Dendritic cell treated with granulocyte-macrophage colony-stimulating factor and Interleukin-4, amounts not matched to agents 40 ng/mL and 50 ng/mL, for 4 days (primary cell): ENCODE data around the gene MYO9A.

Experiments
- H3K27ac Mint-ChIP-seq: one replicate; pipeline ENCODE4 v1.8.0; 2022; ENCODE audit warnings: mild to moderate bottlenecking, mixed read lengths
- H3K27me3 Mint-ChIP-seq: one replicate; pipeline ENCODE4 v1.8.0; 2022; ENCODE audit warnings: mild to moderate bottlenecking, mixed read lengths
- H3K36me3 Mint-ChIP-seq: one replicate; pipeline ENCODE4 v1.8.0; 2022; ENCODE audit warnings: low read depth, mixed read lengths
- H3K4me1 Mint-ChIP-seq: one replicate; pipeline ENCODE4 v1.8.0; 2022; ENCODE audit warnings: low read depth, mixed read lengths
- H3K4me3 Mint-ChIP-seq: one replicate; pipeline ENCODE4 v1.8.0; 2022; ENCODE audit warnings: mild to moderate bottlenecking, moderate library complexity, mixed read lengths
- H3K9me3 Mint-ChIP-seq: one replicate; pipeline ENCODE4 v1.8.0; 2022; ENCODE audit warnings: mixed read lengths
- intact Hi-C: fragments of 100-400 bp; cut with micrococcal nuclease; formaldehyde crosslinking; loops from one replicate; pipeline ENCODE4 v1.15.0; 2022

MYO9A gene

DNA sequence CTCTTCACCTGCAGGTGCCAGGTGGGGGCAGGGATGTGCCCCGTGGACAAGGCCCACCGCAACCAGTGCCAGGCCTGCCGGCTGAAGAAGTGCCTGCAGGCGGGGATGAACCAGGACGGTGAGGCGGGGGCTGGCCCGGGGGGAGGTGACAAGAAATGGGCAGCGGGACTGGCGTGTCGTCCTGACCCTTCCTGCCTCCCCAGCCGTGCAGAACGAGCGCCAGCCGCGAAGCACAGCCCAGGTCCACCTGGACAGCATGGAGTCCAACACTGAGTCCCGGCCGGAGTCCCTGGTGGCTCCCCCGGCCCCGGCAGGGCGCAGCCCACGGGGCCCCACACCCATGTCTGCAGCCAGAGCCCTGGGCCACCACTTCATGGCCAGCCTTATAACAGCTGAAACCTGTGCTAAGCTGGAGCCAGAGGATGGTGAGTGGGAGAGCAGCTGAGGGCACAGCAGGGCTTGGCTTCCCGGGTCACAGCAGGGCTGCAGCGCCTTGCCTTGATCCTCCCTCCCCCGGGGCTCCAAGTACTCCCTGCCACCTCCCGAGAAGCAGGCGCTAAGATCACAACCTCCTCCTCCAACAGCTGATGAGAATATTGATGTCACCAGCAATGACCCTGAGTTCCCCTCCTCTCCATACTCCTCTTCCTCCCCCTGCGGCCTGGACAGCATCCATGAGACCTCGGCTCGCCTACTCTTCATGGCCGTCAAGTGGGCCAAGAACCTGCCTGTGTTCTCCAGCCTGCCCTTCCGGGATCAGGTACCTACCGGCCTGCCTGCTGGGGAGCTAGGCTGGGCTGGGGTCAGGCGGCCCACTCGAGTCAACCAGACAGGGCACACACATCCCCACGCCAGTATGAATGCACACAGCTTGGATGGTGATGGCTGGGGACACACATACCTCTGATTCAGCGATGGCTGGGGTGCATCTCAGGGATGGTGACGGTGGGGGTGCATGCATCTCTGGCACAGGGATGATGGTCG, 305.9 kb downstream of the MYO9A start:
- Mint-ChIP-seq H3K27me3 (no peaks in the 10 kb centered on the region), H3K4me3 (no peak overlapping the region), H3K27ac (no peak overlapping the region), H3K9me3 (no peaks in the 10 kb centered on the region), H3K4me1 (no peaks in the 10 kb centered on the region), H3K36me3 (no peaks in the 10 kb centered on the region)
- intact Hi-C loops, result no loop called here

- no peak overlapping the region for H3K4me3 Mint-ChIP-seq
- H3K4me1 Mint-ChIP-seq, result no peaks in the 10 kb centered on the region
- H3K27ac Mint-ChIP-seq, result no peak overlapping the region
- intact Hi-C loops, result no loop called here
- H3K27me3 Mint-ChIP-seq, result no peaks in the 10 kb centered on the region
- no peaks in the 10 kb centered on the region for H3K36me3 Mint-ChIP-seq
- H3K9me3 Mint-ChIP-seq, result no peaks in the 10 kb centered on the region
Observed at GRCh38 chr15:71811036-71811736, 306.8 kb downstream of the MYO9A start.

DNA sequence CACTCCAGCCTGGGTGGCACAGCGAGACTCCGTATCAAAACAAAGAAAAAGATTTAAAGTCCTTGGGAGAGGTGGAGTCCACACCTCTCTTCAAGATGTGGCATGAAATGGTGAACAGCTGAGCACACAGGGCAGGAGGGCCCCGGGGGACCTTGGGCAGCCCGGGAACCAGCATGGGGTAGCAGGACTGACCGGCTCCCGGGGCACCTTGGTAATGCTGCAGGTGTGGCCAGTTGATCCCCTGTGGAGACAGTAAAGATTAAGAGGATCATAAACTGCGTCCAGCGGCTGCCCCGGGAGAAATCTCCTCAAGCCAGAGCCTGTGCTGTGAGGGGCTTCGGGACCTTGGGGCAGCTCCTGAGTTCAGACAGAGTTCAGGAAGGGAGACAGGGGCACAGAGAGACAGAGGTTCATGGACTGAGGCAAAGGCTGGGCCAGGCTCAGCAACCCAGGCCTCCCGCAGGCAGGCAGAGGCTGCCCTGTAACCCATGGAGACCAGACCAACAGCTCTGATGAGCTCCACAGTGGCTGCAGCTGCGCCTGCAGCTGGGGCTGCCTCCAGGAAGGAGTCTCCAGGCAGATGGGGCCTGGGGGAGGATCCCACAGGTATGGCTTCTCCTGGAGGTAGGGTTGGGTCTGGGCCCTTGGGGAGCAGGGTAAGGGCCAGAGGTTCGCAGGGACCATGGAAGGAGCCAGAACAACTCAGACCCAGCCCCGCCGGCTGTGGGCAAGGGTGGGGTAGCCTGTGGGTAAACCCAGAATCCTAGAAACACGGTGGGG, 307.5 kb downstream of the MYO9A start, which contains the start of gene NR2E3:
TSS of gene NR2E3 (plus strand) at position 299 of the 780 bp plus-strand sequence. CDS start at position 489, 190 bp downstream.
- no peaks in the 10 kb centered on the region for H3K4me1 Mint-ChIP-seq
- H3K9me3 Mint-ChIP-seq, result no peaks in the 10 kb centered on the region
- H3K4me3 Mint-ChIP-seq, result no peak within 1 kb of the TSS
- H3K27me3 Mint-ChIP-seq, result no peaks in the 10 kb centered on the region
- intact Hi-C loops, result no loop called here
- no peak within 1 kb of the TSS for H3K27ac Mint-ChIP-seq
- no peaks in the 10 kb centered on the region for H3K36me3 Mint-ChIP-seq

DNA sequence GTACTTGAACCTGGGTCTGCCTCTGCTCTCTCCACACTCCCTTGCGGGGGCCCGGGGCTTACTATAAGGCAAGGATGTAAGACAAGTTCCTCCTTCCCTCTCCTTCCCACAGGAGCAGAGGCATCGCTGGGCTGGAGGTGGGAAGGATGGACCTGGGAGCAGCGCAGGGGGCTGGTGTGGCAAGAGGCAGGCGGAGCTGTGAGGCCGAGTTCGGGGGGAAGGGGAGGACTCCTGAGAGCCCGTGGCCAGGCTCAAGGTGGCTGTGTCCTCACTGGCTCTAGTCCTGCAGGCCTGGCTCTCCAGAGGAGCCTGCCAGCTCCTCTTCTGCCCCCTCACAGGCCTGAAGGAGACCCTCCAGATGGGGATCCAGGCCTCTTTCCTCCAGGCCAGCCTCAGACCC, 308.6 kb downstream of the MYO9A start:
- Mint-ChIP-seq H3K27me3 (peaks cover 1% of the 10 kb centered on the region), H3K27ac (no peak overlapping the region), H3K9me3 (no peaks in the 10 kb centered on the region), H3K4me1 (no peaks in the 10 kb centered on the region), H3K4me3 (no peak overlapping the region), H3K36me3 (no peaks in the 10 kb centered on the region)
- intact Hi-C loops, result no loop called here

- no peaks in the 10 kb centered on the region for H3K36me3 Mint-ChIP-seq
- no peaks in the 10 kb centered on the region for H3K9me3 Mint-ChIP-seq
- peaks cover 1% of the 10 kb centered on the region for H3K27me3 Mint-ChIP-seq
- no peak overlapping the region for H3K4me3 Mint-ChIP-seq
- no peaks in the 10 kb centered on the region for H3K4me1 Mint-ChIP-seq
- H3K27ac Mint-ChIP-seq, result no peak overlapping the region
- intact Hi-C loops, result no loop called here
Observed at GRCh38 chr15:71808311-71809020, 309.5 kb downstream of the MYO9A start.

DNA sequence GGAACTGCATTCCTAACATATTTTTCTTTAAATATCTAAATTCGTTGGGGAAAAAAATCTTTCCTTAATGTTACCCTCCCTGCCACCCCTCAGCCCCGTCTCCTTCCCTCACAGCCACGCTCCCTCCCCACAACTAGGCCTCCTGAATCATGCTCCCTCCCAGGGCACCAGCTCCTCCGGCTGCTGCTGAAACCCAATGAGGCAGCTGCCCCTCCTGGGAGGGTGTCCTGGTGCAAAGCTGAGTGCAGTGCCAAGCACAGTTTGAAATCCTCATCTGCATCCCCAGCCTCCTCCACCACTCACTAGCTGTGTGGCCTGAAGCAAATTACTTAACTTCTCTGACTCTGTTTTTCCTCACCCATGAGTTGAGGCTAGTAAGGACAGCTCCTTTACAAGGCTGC, 310.3 kb downstream of the MYO9A start:
- H3K36me3 Mint-ChIP-seq, result no peaks in the 10 kb centered on the region
- H3K4me3 Mint-ChIP-seq, result no peak overlapping the region
- no peaks in the 10 kb centered on the region for H3K9me3 Mint-ChIP-seq
- H3K4me1 Mint-ChIP-seq, result no peaks in the 10 kb centered on the region
- H3K27ac Mint-ChIP-seq, result no peak overlapping the region
- intact Hi-C loops, result no loop called here
- peaks cover 3% of the 10 kb centered on the region for H3K27me3 Mint-ChIP-seq

DNA sequence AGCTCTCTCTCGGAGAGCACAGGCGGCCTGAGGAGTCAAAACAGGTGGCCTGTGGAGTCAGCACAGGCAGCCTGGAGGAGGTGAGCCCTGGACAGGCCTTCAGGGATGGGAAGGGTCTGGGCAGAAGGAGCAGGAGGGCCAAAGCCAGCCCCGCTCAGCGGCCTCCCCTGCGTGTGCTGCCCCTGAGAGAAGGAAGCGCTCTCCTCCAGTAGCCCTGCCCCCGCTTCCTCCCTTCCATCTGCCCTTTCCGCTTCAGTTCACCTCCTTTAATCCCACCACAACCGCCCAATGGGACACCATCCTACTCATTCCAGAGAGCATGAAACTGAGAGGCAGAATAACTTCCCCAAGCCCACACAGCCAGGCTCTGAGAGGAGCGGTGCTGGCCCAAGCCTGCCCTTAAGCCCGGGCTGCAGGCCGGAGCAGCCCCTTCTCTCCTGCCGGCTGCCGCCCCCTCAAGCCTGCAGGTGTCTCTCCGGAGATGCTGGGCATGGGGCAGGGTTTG, 310.8 kb downstream of the MYO9A start:
- no peaks in the 10 kb centered on the region for H3K36me3 Mint-ChIP-seq
- no peak overlapping the region for H3K27ac Mint-ChIP-seq
- no peaks in the 10 kb centered on the region for H3K4me1 Mint-ChIP-seq
- intact Hi-C loops, result no loop called here
- H3K4me3 Mint-ChIP-seq, result no peak overlapping the region
- H3K9me3 Mint-ChIP-seq, result no peaks in the 10 kb centered on the region
- H3K27me3 Mint-ChIP-seq, result peaks cover 5% of the 10 kb centered on the region

DNA sequence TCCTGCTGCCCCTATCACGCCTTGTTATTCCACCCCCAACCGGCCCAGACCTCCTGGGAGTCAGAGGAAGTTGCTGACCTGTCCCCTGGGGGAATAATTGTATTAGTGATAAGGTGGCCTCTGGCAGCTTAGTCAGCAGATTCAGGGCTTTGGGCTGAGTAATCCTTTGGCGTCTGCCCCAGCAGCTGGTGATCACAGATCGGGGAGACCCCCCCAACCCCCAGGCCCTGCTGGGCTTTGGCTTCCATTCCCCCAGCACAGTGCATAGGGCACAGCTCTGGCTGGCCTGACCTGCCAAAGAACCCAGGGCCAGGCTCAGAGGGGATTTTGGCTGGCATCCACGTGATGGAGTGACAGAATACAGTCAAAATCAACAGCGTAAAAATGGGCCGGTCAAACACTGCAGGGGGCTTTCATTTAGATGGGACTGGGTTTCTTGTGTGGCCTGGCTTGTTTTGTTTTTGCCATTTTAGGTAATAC, 311.5 kb downstream of the MYO9A start:
- Mint-ChIP-seq H3K4me3 (no peak overlapping the region), H3K36me3 (no peaks in the 10 kb centered on the region), H3K4me1 (no peaks in the 10 kb centered on the region), H3K27me3 (peaks cover 5% of the 10 kb centered on the region), H3K27ac (no peak overlapping the region), H3K9me3 (no peaks in the 10 kb centered on the region)
- intact Hi-C loops, result no loop called here

GRCh38 chr15:71804695-71805470, 313.1 kb downstream of the MYO9A start:
- intact Hi-C loops, result no loop called here
- H3K27me3 Mint-ChIP-seq, result peaks cover 8% of the 10 kb centered on the region
- H3K4me3 Mint-ChIP-seq, result no peak overlapping the region
- H3K36me3 Mint-ChIP-seq, result no peaks in the 10 kb centered on the region
- no peaks in the 10 kb centered on the region for H3K4me1 Mint-ChIP-seq
- H3K27ac Mint-ChIP-seq, result no peak overlapping the region
- H3K9me3 Mint-ChIP-seq, result no peaks in the 10 kb centered on the region

DNA sequence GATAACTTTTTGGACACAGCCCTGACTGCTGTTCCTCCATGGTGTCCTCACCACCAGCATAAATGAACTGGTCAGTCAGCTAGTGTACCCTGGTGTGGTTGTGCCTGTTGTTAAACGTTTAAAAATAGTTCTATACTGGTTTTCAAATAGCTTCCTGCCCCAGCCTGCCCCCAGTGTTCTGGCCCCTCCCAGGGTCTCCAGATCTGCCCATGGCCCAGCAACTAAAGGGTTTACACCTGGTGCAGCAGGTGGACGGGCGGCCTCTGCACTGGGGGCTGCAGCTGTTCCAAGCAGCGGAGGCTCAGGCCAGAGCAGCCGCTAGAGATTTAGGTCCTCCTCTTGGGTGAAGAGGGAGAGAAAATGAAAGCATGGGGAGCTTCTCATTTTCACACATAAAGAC, 313.7 kb downstream of the MYO9A start:
- intact Hi-C loops, result no loop called here
- Mint-ChIP-seq H3K4me1 (no peaks in the 10 kb centered on the region), H3K27ac (no peak overlapping the region), H3K36me3 (no peaks in the 10 kb centered on the region), H3K9me3 (no peaks in the 10 kb centered on the region), H3K27me3 (peaks cover 8% of the 10 kb centered on the region), H3K4me3 (no peak overlapping the region)

DNA sequence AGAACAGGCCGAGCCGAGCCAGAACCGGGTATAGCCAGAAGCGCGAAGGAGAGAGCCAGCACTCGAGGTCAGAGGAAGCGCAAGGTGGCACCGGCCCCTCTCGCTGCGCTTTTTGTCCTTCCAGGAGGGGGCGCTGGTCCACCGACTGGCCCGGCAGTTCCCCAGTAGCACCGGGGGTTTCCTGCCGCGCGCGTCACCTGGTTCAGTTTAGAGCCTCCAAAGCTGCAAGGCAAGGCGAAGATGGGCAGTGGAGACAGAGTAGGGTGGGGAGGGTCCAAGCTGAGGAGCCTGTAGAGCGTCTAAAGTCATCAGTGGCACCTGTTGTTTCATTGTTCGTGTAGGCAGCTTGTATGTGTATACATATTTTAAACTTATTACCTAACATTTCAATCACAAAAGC, 315.2 kb downstream of the MYO9A start:
- Mint-ChIP-seq H3K27me3 (peaks cover 8% of the 10 kb centered on the region), H3K27ac (no peak overlapping the region), H3K4me1 (no peaks in the 10 kb centered on the region), H3K4me3 (no peak overlapping the region), H3K9me3 (no peaks in the 10 kb centered on the region), H3K36me3 (no peaks in the 10 kb centered on the region)
- intact Hi-C loops, result no loop called here

DNA sequence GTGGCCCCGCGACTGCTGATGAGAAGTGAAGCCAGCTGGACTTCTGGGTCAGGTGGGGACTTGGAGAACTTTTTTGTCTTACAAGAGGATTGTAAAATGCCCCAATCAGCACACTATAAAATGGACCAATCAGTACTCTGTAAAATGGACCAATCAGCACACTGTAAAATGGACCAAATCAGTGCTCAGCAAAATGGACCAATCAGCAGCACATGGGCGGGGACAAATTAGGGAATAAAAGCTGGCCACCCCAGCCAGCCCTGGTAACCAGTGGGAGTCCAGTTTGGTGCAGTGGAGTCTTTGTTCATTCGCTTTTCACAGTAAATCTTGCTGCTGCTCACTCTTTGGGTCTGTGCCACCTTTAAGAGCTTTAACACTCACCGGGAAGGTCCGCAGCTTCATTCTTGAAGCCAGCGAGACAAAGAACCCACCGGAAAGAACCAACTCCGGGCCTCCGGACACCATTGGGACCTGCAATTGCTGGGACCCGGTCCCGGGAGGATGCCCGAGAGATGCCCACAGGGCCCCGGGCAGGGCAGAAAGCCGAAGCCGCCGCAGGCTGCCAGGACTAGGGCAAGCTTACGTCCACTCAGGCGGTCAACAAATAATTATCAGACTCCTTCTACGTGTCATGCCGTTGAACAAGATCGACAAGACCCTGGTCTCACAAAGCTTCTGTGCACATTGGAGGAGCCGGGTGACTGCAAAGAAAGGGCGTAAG, 315.9 kb downstream of the MYO9A start:
- Mint-ChIP-seq H3K27me3 (peaks cover 8% of the 10 kb centered on the region), H3K9me3 (no peaks in the 10 kb centered on the region), H3K36me3 (no peaks in the 10 kb centered on the region), H3K27ac (no peak overlapping the region), H3K4me1 (no peaks in the 10 kb centered on the region), H3K4me3 (no peak overlapping the region)
- intact Hi-C loops, result loop anchor here (2.0 kb wide), 1 partner anchor 57 kb away; no protein-coding TSS in a partner anchor
